Activated CD4-positive, CD25-positive, alpha-beta regulatory T cell treated with anti-CD3 and anti-CD28 coated beads, Interleukin-2, amount 50 U/mL, for 24 hours (primary cell): ENCODE measurements around the gene NDUFA13.
A peak's percentile ranks its signal among the peaks of the same experiment; 100 is the strongest.

Experiments
- ATAC-seq, 2 donors: fragments of 150-1000 bp; cut with Tn5 transposase; one replicate each; pipeline ENCODE4 v1.10.0; 2021; ENCODE audit warnings: mild to moderate bottlenecking in 1 of 2, moderate library complexity in 1 of 2

The NDUFA13 gene

GRCh38 chr19:19549804-19550464, 33.9 kb downstream of the NDUFA13 start:
- ATAC-seq: no peak

- no peak for ATAC-seq
Measured at GRCh38 chr19:19550485-19550929, 34.5 kb downstream of the NDUFA13 start.

- no peak for ATAC-seq
Measured at GRCh38 chr19:19550972-19551852, 35.2 kb downstream of the NDUFA13 start.

- ATAC-seq: no peak
Measured at GRCh38 chr19:19551853-19552192, 35.8 kb downstream of the NDUFA13 start.

GRCh38 chr19:19552798-19553197, 36.8 kb downstream of the NDUFA13 start:
- ATAC-seq: peak in 1 of 2 donors; percentile 37

GRCh38 chr19:19553670-19554069, 37.6 kb downstream of the NDUFA13 start:
- no peak for ATAC-seq

- peak; percentile 49 to 61 for ATAC-seq
Measured at GRCh38 chr19:19554074-19555023, 38.3 kb downstream of the NDUFA13 start.

- ATAC-seq: no peak
Measured at GRCh38 chr19:19558055-19558454, 42.0 kb downstream of the NDUFA13 start.

GRCh38 chr19:19558636-19559035, 42.6 kb downstream of the NDUFA13 start:
- no peak for ATAC-seq

- ATAC-seq: no peak
Measured at GRCh38 chr19:19559931-19560330, 43.9 kb downstream of the NDUFA13 start.

- no peak for ATAC-seq
Measured at GRCh38 chr19:19561946-19562664, 46.1 kb downstream of the NDUFA13 start.

- peak; percentile 60 to 62 for ATAC-seq
Measured at GRCh38 chr19:19562665-19563347, 46.8 kb downstream of the NDUFA13 start.

- ATAC-seq: peak; percentile 4 to 22
Measured at GRCh38 chr19:19563348-19563848, 47.4 kb downstream of the NDUFA13 start.

GRCh38 chr19:19566306-19566705, 50.3 kb downstream of the NDUFA13 start:
- ATAC-seq: no peak

GRCh38 chr19:19567391-19567790, 51.4 kb downstream of the NDUFA13 start:
- no peak for ATAC-seq

GRCh38 chr19:19568802-19569756, 53.1 kb downstream of the NDUFA13 start:
- ATAC-seq: no peak

- no peak for ATAC-seq
Measured at GRCh38 chr19:19570571-19570970, 54.5 kb downstream of the NDUFA13 start.

GRCh38 chr19:19571071-19571786, 55.2 kb downstream of the NDUFA13 start:
- no peak for ATAC-seq

GRCh38 chr19:19575411-19575810, 59.4 kb downstream of the NDUFA13 start:
- no peak for ATAC-seq
